Measurements from ENCODE around the gene PCDH7. TPM values are rescaled to one million over a fixed set of nuclear protein-coding genes. Genes with fewer than 3 reads are reported as not detected.

PCDH7 gene
- total and polyA plus RNA-seq, 2 experiments from 2014 or later, result 0.24 to 1.1 TPM

DNA sequence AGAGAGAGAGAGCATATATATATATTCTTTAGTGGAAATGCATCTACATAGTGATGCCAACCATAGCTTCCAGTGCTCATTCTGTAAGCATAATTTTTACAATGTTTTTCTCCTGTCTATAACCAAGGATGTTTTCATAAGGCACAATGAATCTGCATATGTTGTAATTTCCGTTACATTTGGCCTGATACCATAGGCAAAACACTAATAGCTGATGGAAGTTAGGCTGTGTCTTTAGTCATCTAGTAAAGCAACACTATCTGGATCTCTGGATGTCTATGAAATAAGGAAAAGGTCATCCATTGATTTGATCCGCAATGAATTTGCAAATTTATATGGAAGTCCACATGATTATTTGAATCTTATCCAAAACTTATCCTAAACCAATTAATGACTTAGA is 8.1 kb downstream of the PCDH7 start:
- no peak overlapping the region for H3K4me3 ChIP-seq
- H3K9me2 ChIP-seq (ENCODE audit: insufficient read depth), result no peaks in the 10 kb centered on the region
- no peak overlapping the region for H2AFZ ChIP-seq
- no peak for DNase-seq
- 60 to 61% methylated on average over 2 of the region's 2 CpGs for WGBS, 2 experiments (ENCODE audit: low coverage in 1 of 2, low lambda C conversion rate in 2 of 2, missing lambda C conversion rate in 2 of 2)
- H3K4me2 ChIP-seq (ENCODE audit: unreplicated experiment), result no peak overlapping the region
- no peaks in the 10 kb centered on the region for H3K36me3 ChIP-seq (ENCODE audit: low read depth)
- no peak overlapping the region for H3K9ac ChIP-seq
- H3K9me3 ChIP-seq (ENCODE audit: low read depth), result no peaks in the 10 kb centered on the region
- in situ Hi-C loops (cut with MboI), result no loop called here
- H4K20me1 ChIP-seq (ENCODE audit: insufficient read depth), result no peaks in the 10 kb centered on the region
- H3K27ac ChIP-seq, result no peak overlapping the region
- H3K4me1 ChIP-seq (ENCODE audit: insufficient read depth), result no peaks in the 10 kb centered on the region
- TF ChIP-seq EZH2 (IDR thresholded peaks at IDR 0.05; ENCODE audit: insufficient read depth, poor library complexity, severe bottlenecking) (no peak), EZH2phosphoT487 (IDR thresholded peaks at IDR 0.05; ENCODE audit: insufficient read depth, low read depth) (no peak)
- H3F3A ChIP-seq (ENCODE audit: insufficient read depth), result no peaks in the 10 kb centered on the region
- H3K27me3 ChIP-seq (replicated peaks; ENCODE audit: insufficient read depth), result peaks cover 11% of the 10 kb centered on the region; the same call in 1 of the 2 replicates
- no peaks in the 10 kb centered on the region for H3K79me2 ChIP-seq (ENCODE audit: insufficient read depth)

- in situ Hi-C loops (cut with MboI), result no loop called here
- H3K36me3 ChIP-seq (ENCODE audit: low read depth), result no peaks in the 10 kb centered on the region
- no peaks in the 10 kb centered on the region for H4K20me1 ChIP-seq (ENCODE audit: insufficient read depth)
- H3K27ac ChIP-seq, result no peak overlapping the region
- WGBS, 2 experiments (ENCODE audit: low coverage in 1 of 2, low lambda C conversion rate in 2 of 2, missing lambda C conversion rate in 2 of 2), result 7 to 14% methylated on average over 3 of the region's 3 CpGs
- TF ChIP-seq EZH2phosphoT487 (IDR thresholded peaks at IDR 0.05; ENCODE audit: insufficient read depth, low read depth), result no peak
- TF ChIP-seq EZH2 (IDR thresholded peaks at IDR 0.05; ENCODE audit: insufficient read depth, poor library complexity, severe bottlenecking), result no peak
- H3K4me1 ChIP-seq (ENCODE audit: insufficient read depth), result no peaks in the 10 kb centered on the region
- no peak overlapping the region for H2AFZ ChIP-seq
- no peak overlapping the region for H3K4me3 ChIP-seq
- H3F3A ChIP-seq (ENCODE audit: insufficient read depth), result no peaks in the 10 kb centered on the region
- H3K9ac ChIP-seq, result no peak overlapping the region
- DNase-seq, result no peak
- H3K9me2 ChIP-seq (ENCODE audit: insufficient read depth), result no peaks in the 10 kb centered on the region
- H3K9me3 ChIP-seq (ENCODE audit: low read depth), result no peaks in the 10 kb centered on the region
- H3K79me2 ChIP-seq (ENCODE audit: insufficient read depth), result no peaks in the 10 kb centered on the region
- no peaks in the 10 kb centered on the region for H3K27me3 ChIP-seq (replicated peaks; ENCODE audit: insufficient read depth)
- no peak overlapping the region for H3K4me2 ChIP-seq (ENCODE audit: unreplicated experiment)
These were observed 23.7 kb downstream of the PCDH7 start for GRCh38 chr4:30743897-30744296.

- Histone ChIP-seq H3K9me3 (ENCODE audit: low read depth) (no peaks in the 10 kb centered on the region), H3K4me1 (ENCODE audit: insufficient read depth) (no peaks in the 10 kb centered on the region), H3K9me2 (ENCODE audit: insufficient read depth) (no peaks in the 10 kb centered on the region), H2AFZ (no peak overlapping the region), H3K4me2 (ENCODE audit: unreplicated experiment) (no peak overlapping the region), H3K27me3 (replicated peaks; ENCODE audit: insufficient read depth) (no peaks in the 10 kb centered on the region), H3K9ac (no peak overlapping the region), H3K36me3 (ENCODE audit: low read depth) (no peaks in the 10 kb centered on the region), H3K79me2 (ENCODE audit: insufficient read depth) (no peaks in the 10 kb centered on the region), H3K4me3 (no peak overlapping the region), H3K27ac (no peak overlapping the region), H3F3A (ENCODE audit: insufficient read depth) (no peaks in the 10 kb centered on the region), H4K20me1 (ENCODE audit: insufficient read depth) (no peaks in the 10 kb centered on the region)
- DNase-seq, result no peak
- in situ Hi-C loops (cut with MboI), result no loop called here
- no peak for TF ChIP-seq EZH2 (IDR thresholded peaks at IDR 0.05; ENCODE audit: insufficient read depth, poor library complexity, severe bottlenecking)
- no peak for TF ChIP-seq EZH2phosphoT487 (IDR thresholded peaks at IDR 0.05; ENCODE audit: insufficient read depth, low read depth)
These were observed 24.2 kb downstream of the PCDH7 start for GRCh38 chr4:30744386-30744785.

GRCh38 chr4:30744957-30745640 is 24.9 kb downstream of the PCDH7 start:
- no peak overlapping the region for H3K4me2 ChIP-seq (ENCODE audit: unreplicated experiment)
- H3K36me3 ChIP-seq (ENCODE audit: low read depth), result no peaks in the 10 kb centered on the region
- no peaks in the 10 kb centered on the region for H3K9me2 ChIP-seq (ENCODE audit: insufficient read depth)
- TF ChIP-seq EZH2 (IDR thresholded peaks at IDR 0.05; ENCODE audit: insufficient read depth, poor library complexity, severe bottlenecking) (no peak), EZH2phosphoT487 (IDR thresholded peaks at IDR 0.05; ENCODE audit: insufficient read depth, low read depth) (no peak)
- H3F3A ChIP-seq (ENCODE audit: insufficient read depth), result no peaks in the 10 kb centered on the region
- no peak overlapping the region for H3K27ac ChIP-seq
- H3K9me3 ChIP-seq (ENCODE audit: low read depth), result no peaks in the 10 kb centered on the region
- no peaks in the 10 kb centered on the region for H3K27me3 ChIP-seq (replicated peaks; ENCODE audit: insufficient read depth)
- no peak overlapping the region for H3K9ac ChIP-seq
- WGBS, 2 experiments (ENCODE audit: low coverage in 1 of 2, low lambda C conversion rate in 2 of 2, missing lambda C conversion rate in 2 of 2), result 20 to 30% methylated on average over 4 of the region's 4 CpGs
- H3K4me1 ChIP-seq (ENCODE audit: insufficient read depth), result no peaks in the 10 kb centered on the region
- DNase-seq, result peak; percentile 7
- no peaks in the 10 kb centered on the region for H3K79me2 ChIP-seq (ENCODE audit: insufficient read depth)
- in situ Hi-C loops (cut with MboI), result no loop called here
- H2AFZ ChIP-seq, result no peak overlapping the region
- no peaks in the 10 kb centered on the region for H4K20me1 ChIP-seq (ENCODE audit: insufficient read depth)
- no peak overlapping the region for H3K4me3 ChIP-seq

- WGBS, 2 experiments (ENCODE audit: low coverage in 1 of 2, low lambda C conversion rate in 2 of 2, missing lambda C conversion rate in 2 of 2), result 35 to 42% methylated on average over 1 of the region's 1 CpG
- no peak for TF ChIP-seq EZH2phosphoT487 (IDR thresholded peaks at IDR 0.05; ENCODE audit: insufficient read depth, low read depth)
- no peak for TF ChIP-seq EZH2 (IDR thresholded peaks at IDR 0.05; ENCODE audit: insufficient read depth, poor library complexity, severe bottlenecking)
- H4K20me1 ChIP-seq (ENCODE audit: insufficient read depth), result no peaks in the 10 kb centered on the region
- no peaks in the 10 kb centered on the region for H3K4me1 ChIP-seq (ENCODE audit: insufficient read depth)
- no peak overlapping the region for H3K4me2 ChIP-seq (ENCODE audit: unreplicated experiment)
- H3F3A ChIP-seq (ENCODE audit: insufficient read depth), result no peaks in the 10 kb centered on the region
- H3K27ac ChIP-seq, result no peak overlapping the region
- no peaks in the 10 kb centered on the region for H3K9me3 ChIP-seq (ENCODE audit: low read depth)
- no peak overlapping the region for H2AFZ ChIP-seq
- no peaks in the 10 kb centered on the region for H3K27me3 ChIP-seq (replicated peaks; ENCODE audit: insufficient read depth)
- H3K79me2 ChIP-seq (ENCODE audit: insufficient read depth), result no peaks in the 10 kb centered on the region
- no peaks in the 10 kb centered on the region for H3K9me2 ChIP-seq (ENCODE audit: insufficient read depth)
- no peak for DNase-seq
- H3K36me3 ChIP-seq (ENCODE audit: low read depth), result no peaks in the 10 kb centered on the region
- in situ Hi-C loops (cut with MboI), result no loop called here
- no peak overlapping the region for H3K4me3 ChIP-seq
- no peak overlapping the region for H3K9ac ChIP-seq
These were observed 26.6 kb downstream of the PCDH7 start for GRCh38 chr4:30746735-30747134.
